Measurements from ENCODE around the gene LGI4. TPM values are rescaled to one million over a fixed set of nuclear protein-coding genes. Genes with fewer than 3 reads are reported as not detected.

The LGI4 gene
- total RNA-seq, 1 experiment from 2014 or later, result 0.32 TPM

DNA sequence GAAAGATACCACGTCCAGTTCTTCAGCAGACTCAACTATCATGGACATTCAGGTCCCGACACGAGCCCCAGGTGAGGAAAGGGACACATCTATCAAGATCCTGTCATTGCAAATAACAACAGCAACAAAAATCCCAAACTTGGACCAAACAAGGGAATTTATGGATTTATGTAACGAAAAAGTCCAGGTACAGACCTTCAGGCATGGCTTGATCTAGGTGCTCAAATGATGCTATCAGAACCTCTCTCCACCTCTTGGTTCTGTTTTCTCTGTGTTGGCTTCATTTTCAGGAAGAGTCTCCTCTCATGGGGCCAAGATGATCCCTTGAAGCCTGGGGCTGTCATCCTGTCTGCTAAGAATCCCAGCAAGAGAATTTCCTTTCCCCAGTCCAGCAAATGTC, 22.6 kb upstream of the LGI4 start:
- ChIA-PET POLR2A (no interaction called here), CTCF (no interaction called here)

More for the DNA sequence above, 22.6 kb upstream of the LGI4 start:
- intact Hi-C loops (cut with micrococcal nuclease), result no loop called here
- Histone ChIP-seq H3K9ac (ENCODE audit: low read length) (no peak overlapping the region), H3K9me3 (ENCODE audit: control insufficient read depth in 1 of 2, insufficient read depth in 1 of 2, low read depth in 1 of 2, low read length in 2 of 2) (peaks cover 0 to 2% of the 10 kb centered on the region in 2 experiments; a peak in 1 of 4 replicates), H3K27ac (ENCODE audit: low read depth, low read length) (no peak overlapping the region), H3K4me3 (replicated peaks in 1 of 2; ENCODE audit: low read depth in 1 of 2, low read length in 2 of 2) (no peak overlapping the region), H4K20me1 (ENCODE audit: insufficient read depth) (no peaks in the 10 kb centered on the region), H3K4me1 (ENCODE audit: control insufficient read depth in 1 of 2, insufficient read depth in 2 of 2, low read length in 2 of 2) (peaks cover 9 to 46% of the 10 kb centered on the region in 2 experiments), H3K36me3 (ENCODE audit: control insufficient read depth in 1 of 2, insufficient read depth in 2 of 2, low read length in 2 of 2) (peaks cover 13 to 54% of the 10 kb centered on the region in 2 experiments), H3K9me2 (ENCODE audit: insufficient read depth) (no peaks in the 10 kb centered on the region), H3K79me2 (ENCODE audit: insufficient read depth, low read length) (peaks cover 30% of the 10 kb centered on the region; the same call in 1 of the 2 replicates), H3K4me2 (ENCODE audit: low read length) (no peak overlapping the region), H2AFZ (ENCODE audit: low read depth, low read length, poor library complexity, severe bottlenecking) (no peak overlapping the region), H3K27me3 (ENCODE audit: insufficient read depth, low read length) (no peaks in the 10 kb centered on the region)
- no peak for TF ChIP-seq CBX3 (IDR thresholded peaks at IDR 0.05; ENCODE audit: low read depth)
- no peak for TF ChIP-seq ELF1 (IDR thresholded peaks at IDR 0.05; ENCODE audit: borderline replicate concordance, low read depth)
- no peak for TF ChIP-seq TCF7L2 (IDR thresholded peaks at IDR 0.05; ENCODE audit: borderline replicate concordance, extremely low read depth, insufficient read depth, insufficient read length)
- TF ChIP-seq POLR2AphosphoS5 (IDR thresholded peaks at IDR 0.05; ENCODE audit: low read depth, low read length), result no peak
- TF ChIP-seq EZH2phosphoT487 (IDR thresholded peaks at IDR 0.05; ENCODE audit: borderline replicate concordance), result no peak
- no peak for TF ChIP-seq FOSL1 (IDR thresholded peaks at IDR 0.05; ENCODE audit: low read depth)
- TF ChIP-seq, protein P1, sequence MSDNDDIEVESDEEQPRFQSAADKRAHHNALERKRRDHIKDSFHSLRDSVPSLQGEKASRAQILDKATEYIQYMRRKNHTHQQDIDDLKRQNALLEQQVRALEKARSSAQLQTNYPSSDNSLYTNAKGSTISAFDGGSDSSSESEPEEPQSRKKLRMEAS (IDR thresholded peaks at IDR 0.05), result no peak
- no peak for TF ChIP-seq SIN3A (IDR thresholded peaks at IDR 0.05; ENCODE audit: low read depth)
- no peak for TF ChIP-seq SP1 (IDR thresholded peaks at IDR 0.05; ENCODE audit: low read depth)
- no peak for TF ChIP-seq SRF (IDR thresholded peaks at IDR 0.05; ENCODE audit: low read depth)
- TF ChIP-seq, protein P2, sequence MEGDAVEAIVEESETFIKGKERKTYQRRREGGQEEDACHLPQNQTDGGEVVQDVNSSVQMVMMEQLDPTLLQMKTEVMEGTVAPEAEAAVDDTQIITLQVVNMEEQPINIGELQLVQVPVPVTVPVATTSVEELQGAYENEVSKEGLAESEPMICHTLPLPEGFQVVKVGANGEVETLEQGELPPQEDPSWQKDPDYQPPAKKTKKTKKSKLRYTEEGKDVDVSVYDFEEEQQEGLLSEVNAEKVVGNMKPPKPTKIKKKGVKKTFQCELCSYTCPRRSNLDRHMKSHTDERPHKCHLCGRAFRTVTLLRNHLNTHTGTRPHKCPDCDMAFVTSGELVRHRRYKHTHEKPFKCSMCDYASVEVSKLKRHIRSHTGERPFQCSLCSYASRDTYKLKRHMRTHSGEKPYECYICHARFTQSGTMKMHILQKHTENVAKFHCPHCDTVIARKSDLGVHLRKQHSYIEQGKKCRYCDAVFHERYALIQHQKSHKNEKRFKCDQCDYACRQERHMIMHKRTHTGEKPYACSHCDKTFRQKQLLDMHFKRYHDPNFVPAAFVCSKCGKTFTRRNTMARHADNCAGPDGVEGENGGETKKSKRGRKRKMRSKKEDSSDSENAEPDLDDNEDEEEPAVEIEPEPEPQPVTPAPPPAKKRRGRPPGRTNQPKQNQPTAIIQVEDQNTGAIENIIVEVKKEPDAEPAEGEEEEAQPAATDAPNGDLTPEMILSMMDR (IDR thresholded peaks at IDR 0.05 in 2 of 3, conservative IDR thresholded peaks at IDR 0.05 in 1 of 3; ENCODE audit: borderline replicate concordance in 1 of 3, insufficient read depth in 1 of 3, low read depth in 2 of 3, low read length in 2 of 3), result no peak
- no peak for TF ChIP-seq YY1 (IDR thresholded peaks at IDR 0.05; ENCODE audit: extremely low read depth, insufficient replicate concordance, low read depth, low read length)
- TF ChIP-seq ZFX (IDR thresholded peaks at IDR 0.05), result no peak
- TF ChIP-seq RAD21 (IDR thresholded peaks at IDR 0.05; ENCODE audit: low read depth), result no peak
- TF ChIP-seq EZH2 (IDR thresholded peaks at IDR 0.05), result no peak
- no peak for TF ChIP-seq EGR1 (IDR thresholded peaks at IDR 0.05; ENCODE audit: low read depth)
- RAD21 ChIA-PET (ENCODE audit: low non-redundant PET in 1 of 2, low total read pairs in 2 of 2, uncharacterized antibody in 2 of 2, unreplicated experiment in 2 of 2), result no interaction called here
- DNase-seq (ENCODE audit: low read depth, low spot score), result no peak
- no peak for ATAC-seq
- no TSS peak for BruUV-seq (replicated peaks)
